ENCODE measurements around the gene ZNF219. TPM values are rescaled to one million over a fixed set of nuclear protein-coding genes. Genes with fewer than 3 reads are reported as not detected.

Gene ZNF219
- total RNA-seq, 4 donors from 2014 or later, result 68.4 to 135 (median 94.5) TPM

- no peak overlapping the region for H3K27ac ChIP-seq
- DNase-seq, result no peak
- H3K27me3 ChIP-seq, result no peaks in the 10 kb centered on the region
- peaks cover 0 to 53% (median 24%) of the 10 kb centered on the region in 4 donors for H3K36me3 ChIP-seq
- 75 to 91% methylated on average over 1 to 9 of the region's 11 CpGs for WGBS, 2 donors (ENCODE audit: low coverage in 1 of 2)
- no peak for TF ChIP-seq POLR2AphosphoS5 (IDR thresholded peaks at IDR 0.05)
- no peak for TF ChIP-seq CTCF (IDR thresholded peaks at IDR 0.05)
- in situ Hi-C loops (cut with MboI; ENCODE audit: low pct_ligation_motif_present in 1 of 4, low pct_unique_long_range_greater_than_20kb in 1 of 4, low sequenced_read_pairs in 3 of 4), result loop anchor here in 2 of 4 donors (10.0 kb wide), 1 partner anchor 69 kb away; no protein-coding TSS in a partner anchor
- intact Hi-C loops (cut with DNase I; ENCODE audit: low total_unique reads), result no loop called here
- H3K9me3 ChIP-seq, result no peaks in the 10 kb centered on the region
- H3K4me3 ChIP-seq, result no peak overlapping the region
- peaks cover 0 to 24% (median 12%) of the 10 kb centered on the region in 4 donors for H3K4me1 ChIP-seq
These were observed 14.7 kb downstream of the ZNF219 start for GRCh38 chr14:21083565-21084325.

GRCh38 chr14:21081521-21082142 is 16.8 kb downstream of the ZNF219 start:
- WGBS, 2 donors (ENCODE audit: low coverage in 1 of 2), result 94% methylated on average over 29 of the region's 30 CpGs; no CpG with 5 or more reads in 1 of the 2 donors
- no peak for TF ChIP-seq POLR2AphosphoS5 (IDR thresholded peaks at IDR 0.05)
- no peak for TF ChIP-seq CTCF (IDR thresholded peaks at IDR 0.05)
- no peak for TF ChIP-seq EP300 (IDR thresholded peaks at IDR 0.05; ENCODE audit: low read depth)
- TF ChIP-seq POLR2A (IDR thresholded peaks at IDR 0.05), result no peak
- Histone ChIP-seq H3K36me3 (peaks cover 0 to 56% (median 28%) of the 10 kb centered on the region in 4 donors), H3K9me3 (no peaks in the 10 kb centered on the region), H3K4me3 (no peak overlapping the region), H3K27ac (no peak overlapping the region), H3K27me3 (no peaks in the 10 kb centered on the region), H3K4me1 (peaks cover 0 to 13% (median 4%) of the 10 kb centered on the region in 4 donors)
- intact Hi-C loops (cut with DNase I; ENCODE audit: low total_unique reads) (no loop called here), in situ Hi-C loops (cut with MboI; ENCODE audit: low pct_ligation_motif_present in 1 of 4, low pct_unique_long_range_greater_than_20kb in 1 of 4, low sequenced_read_pairs in 3 of 4) (loop anchor here in 2 of 4 donors (10.0 kb wide), 1 partner anchor 67 kb away; no protein-coding TSS in a partner anchor)
- no peak for DNase-seq

- peaks cover 0 to 52% (median 24%) of the 10 kb centered on the region in 4 donors for H3K36me3 ChIP-seq
- TF ChIP-seq POLR2A (IDR thresholded peaks at IDR 0.05) (no peak), EP300 (IDR thresholded peaks at IDR 0.05; ENCODE audit: low read depth) (no peak), CTCF (IDR thresholded peaks at IDR 0.05) (no peak), POLR2AphosphoS5 (IDR thresholded peaks at IDR 0.05) (no peak)
- intact Hi-C loops (cut with DNase I; ENCODE audit: low total_unique reads), result no loop called here
These were observed 19.7 kb downstream of the ZNF219 start for GRCh38 chr14:21078726-21079125.

GRCh38 chr14:21078287-21078686 is 20.2 kb downstream of the ZNF219 start:
- DNase-seq, result no peak
- in situ Hi-C loops (cut with MboI; ENCODE audit: low pct_ligation_motif_present in 1 of 4, low pct_unique_long_range_greater_than_20kb in 1 of 4, low sequenced_read_pairs in 3 of 4) (no loop called here), intact Hi-C loops (cut with DNase I; ENCODE audit: low total_unique reads) (no loop called here)
- no peaks in the 10 kb centered on the region for H3K27me3 ChIP-seq
- H3K27ac ChIP-seq, result no peak overlapping the region
- no peak for TF ChIP-seq CTCF (IDR thresholded peaks at IDR 0.05)
- TF ChIP-seq POLR2A (IDR thresholded peaks at IDR 0.05), result no peak
- H3K4me3 ChIP-seq, result no peak overlapping the region
- peaks cover 0 to 50% (median 23%) of the 10 kb centered on the region in 4 donors for H3K36me3 ChIP-seq
- WGBS, 2 donors (ENCODE audit: low coverage in 1 of 2), result 86% methylated on average over 5 of the region's 5 CpGs; no CpG with 5 or more reads in 1 of the 2 donors
- H3K9me3 ChIP-seq, result no peaks in the 10 kb centered on the region
- peaks cover 0 to under 1% (median 0%) of the 10 kb centered on the region in 4 donors for H3K4me1 ChIP-seq

More at GRCh38 chr14:21078726-21079125, 19.7 kb downstream of the ZNF219 start:
- Histone ChIP-seq H3K4me1 (no peaks in the 10 kb centered on the region), H3K4me3 (no peak overlapping the region), H3K9me3 (no peaks in the 10 kb centered on the region), H3K27me3 (no peaks in the 10 kb centered on the region), H3K27ac (no peak overlapping the region)
- DNase-seq, result no peak
- in situ Hi-C loops (cut with MboI; ENCODE audit: low pct_ligation_motif_present in 1 of 4, low pct_unique_long_range_greater_than_20kb in 1 of 4, low sequenced_read_pairs in 3 of 4), result no loop called here
- whole genome bisulfite sequencing, 2 donors (ENCODE audit: low coverage in 1 of 2), result 77% methylated on average over 10 of the region's 10 CpGs; no CpG with 5 or more reads in 1 of the 2 donors
